Activated CD4-positive, CD25-positive, alpha-beta regulatory T cell treated with anti-CD3 and anti-CD28 coated beads, Interleukin-2, amount 50 U/mL, for 24 hours (primary cell): ENCODE measurements around the gene AEN.

ENCODE experiments used
- ATAC-seq, 2 donors: fragments of 150-1000 bp; cut with Tn5 transposase; one replicate each; pipeline ENCODE4 v1.10.0; 2021; ENCODE audit warnings: mild to moderate bottlenecking in 1 of 2, moderate library complexity in 1 of 2

The AEN gene, protein sequence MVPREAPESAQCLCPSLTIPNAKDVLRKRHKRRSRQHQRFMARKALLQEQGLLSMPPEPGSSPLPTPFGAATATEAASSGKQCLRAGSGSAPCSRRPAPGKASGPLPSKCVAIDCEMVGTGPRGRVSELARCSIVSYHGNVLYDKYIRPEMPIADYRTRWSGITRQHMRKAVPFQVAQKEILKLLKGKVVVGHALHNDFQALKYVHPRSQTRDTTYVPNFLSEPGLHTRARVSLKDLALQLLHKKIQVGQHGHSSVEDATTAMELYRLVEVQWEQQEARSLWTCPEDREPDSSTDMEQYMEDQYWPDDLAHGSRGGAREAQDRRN

GRCh38 chr15:88620995-88621772, at the start of gene AEN:
Gene AEN, plus strand, starts transcription at chr15:88621340. Its CDS starts 4,870 bp downstream, at chr15:88626210.
- ATAC-seq, result peak; percentile 87 to 90

DNA sequence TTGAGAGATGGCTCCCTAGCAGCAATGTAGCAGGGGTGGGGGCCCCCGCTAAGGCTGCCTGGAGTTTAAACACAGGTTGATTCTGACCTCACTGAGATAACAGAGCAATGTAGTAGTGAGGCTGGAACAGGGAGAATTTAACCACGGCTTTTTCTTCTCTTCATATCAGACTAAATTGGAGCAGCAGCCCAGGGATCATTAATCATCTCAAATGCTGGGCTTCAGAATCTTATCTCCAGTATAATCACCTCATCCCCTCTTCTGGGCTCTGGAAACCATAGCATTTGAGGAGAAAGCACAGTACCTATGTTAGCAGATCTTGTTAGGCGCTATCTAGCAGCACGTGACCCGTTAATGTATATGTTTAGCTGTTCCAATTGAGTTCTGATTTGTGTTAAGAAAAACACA, 49.3 kb upstream of the AEN start:
- no peak for ATAC-seq

DNA sequence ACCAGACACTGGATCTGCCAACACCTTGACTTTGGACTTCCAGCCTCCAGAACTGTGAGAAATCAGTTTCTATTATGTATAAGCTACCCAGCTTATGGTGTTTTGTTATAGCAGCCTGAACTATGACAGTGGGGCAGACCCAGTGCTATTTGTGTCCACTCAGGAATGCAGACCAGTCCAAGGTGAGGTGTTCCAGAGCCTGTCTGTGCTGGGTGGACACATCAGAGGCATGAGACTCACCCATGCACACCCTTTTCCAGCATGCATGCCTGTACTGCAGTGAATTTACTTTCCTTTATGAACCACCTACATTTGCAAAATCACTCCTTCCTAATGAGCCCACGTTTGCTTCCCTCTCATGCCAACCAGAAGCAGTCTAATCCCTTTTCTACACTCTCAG, 47.1 kb upstream of the AEN start:
- ATAC-seq, result no peak

GRCh38 chr15:88574655-88575054, 46.5 kb upstream of the AEN start:
- ATAC-seq, result no peak

GRCh38 chr15:88579322-88579721, 41.8 kb upstream of the AEN start:
- ATAC-seq, result no peak

GRCh38 chr15:88580532-88580931, 40.6 kb upstream of the AEN start:
- ATAC-seq, result no peak

DNA sequence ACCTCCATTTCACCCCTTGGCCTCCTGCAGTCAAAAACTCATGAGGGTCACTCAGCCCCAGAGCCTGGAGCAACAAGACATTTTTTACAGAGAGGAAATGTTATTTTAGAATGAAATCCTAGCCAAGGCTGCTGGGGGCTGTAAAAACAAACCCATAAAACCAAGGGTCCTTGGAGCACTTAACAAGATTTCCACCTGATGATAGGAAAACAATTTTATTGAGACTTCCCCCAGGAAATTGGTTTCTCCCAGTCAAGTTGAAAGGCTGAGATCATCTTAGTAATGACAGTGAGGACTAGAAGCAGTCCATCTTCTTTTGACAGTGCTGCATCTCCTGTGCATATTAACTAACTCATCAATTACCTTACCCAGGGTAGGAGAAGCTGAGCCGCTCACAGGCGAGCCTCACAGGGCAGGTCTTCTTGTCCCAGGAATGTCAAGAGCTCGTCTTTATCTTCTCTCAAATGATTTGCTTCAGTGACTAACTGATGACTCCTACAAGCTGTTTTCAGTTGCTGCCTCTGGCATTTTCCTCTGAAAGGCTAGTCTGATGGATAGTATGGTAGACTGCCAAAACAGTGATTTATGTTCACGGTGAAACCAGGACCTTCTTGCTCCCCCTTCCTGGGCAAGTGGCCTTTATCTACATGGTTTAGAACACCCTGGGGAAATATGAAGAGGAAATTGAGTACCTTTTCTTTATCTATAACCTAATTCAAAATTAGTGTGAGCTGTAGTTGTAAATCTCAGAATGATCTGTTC, 34.6 kb upstream of the AEN start:
- ATAC-seq, result no peak

GRCh38 chr15:88590759-88591158, 30.4 kb upstream of the AEN start:
- no peak for ATAC-seq

DNA sequence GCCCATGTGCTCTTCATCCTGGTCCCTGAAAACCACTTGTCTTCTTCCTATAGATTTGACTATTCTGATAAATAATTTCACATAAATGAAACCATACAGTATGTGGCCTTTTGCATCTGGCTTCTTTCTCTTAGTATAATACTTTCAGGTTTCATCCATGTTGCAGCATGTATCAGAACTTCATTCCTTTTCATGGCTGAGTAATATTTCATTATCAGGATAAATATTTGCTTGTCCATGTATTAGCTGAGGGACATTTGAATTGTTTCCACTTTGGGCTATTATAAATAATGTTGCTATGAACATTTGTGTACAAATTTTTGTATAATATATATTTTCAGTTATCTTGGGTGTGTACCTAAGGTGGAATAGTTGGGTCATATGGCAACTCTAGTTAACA, 29.8 kb upstream of the AEN start:
- ATAC-seq, result no peak

GRCh38 chr15:88603885-88604284, 17.3 kb upstream of the AEN start:
- ATAC-seq, result no peak

- no peak for ATAC-seq
Measured at GRCh38 chr15:88604381-88605188, 16.6 kb upstream of the AEN start.

- ATAC-seq, result peak in 1 of 2 donors; percentile 48
Measured at GRCh38 chr15:88605189-88606069, 15.7 kb upstream of the AEN start.

GRCh38 chr15:88606070-88606794, 14.9 kb upstream of the AEN start:
- ATAC-seq, result no peak

DNA sequence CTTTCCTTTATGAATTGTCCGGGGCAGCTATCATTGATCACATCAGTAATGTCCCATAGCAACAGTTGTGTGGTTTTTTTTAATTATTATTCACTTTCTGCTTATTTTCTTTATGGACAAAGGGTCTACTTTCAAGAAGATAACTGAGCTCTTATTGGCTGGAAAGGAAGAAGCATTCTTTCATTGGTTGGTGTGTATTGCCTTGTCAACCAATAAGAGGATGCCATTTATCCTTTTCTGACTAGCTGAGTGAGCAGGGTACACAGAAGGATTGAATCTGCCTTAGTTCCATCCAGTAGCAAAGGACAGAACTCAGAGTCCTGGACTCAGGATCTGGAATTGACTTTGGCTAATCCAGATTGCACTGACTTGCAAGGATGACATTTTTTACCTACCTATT, 13.2 kb upstream of the AEN start:
- ATAC-seq, result no peak

GRCh38 chr15:88608607-88609181, 12.4 kb upstream of the AEN start:
- ATAC-seq, result no peak

GRCh38 chr15:88609344-88610090, 11.6 kb upstream of the AEN start:
- no peak for ATAC-seq

DNA sequence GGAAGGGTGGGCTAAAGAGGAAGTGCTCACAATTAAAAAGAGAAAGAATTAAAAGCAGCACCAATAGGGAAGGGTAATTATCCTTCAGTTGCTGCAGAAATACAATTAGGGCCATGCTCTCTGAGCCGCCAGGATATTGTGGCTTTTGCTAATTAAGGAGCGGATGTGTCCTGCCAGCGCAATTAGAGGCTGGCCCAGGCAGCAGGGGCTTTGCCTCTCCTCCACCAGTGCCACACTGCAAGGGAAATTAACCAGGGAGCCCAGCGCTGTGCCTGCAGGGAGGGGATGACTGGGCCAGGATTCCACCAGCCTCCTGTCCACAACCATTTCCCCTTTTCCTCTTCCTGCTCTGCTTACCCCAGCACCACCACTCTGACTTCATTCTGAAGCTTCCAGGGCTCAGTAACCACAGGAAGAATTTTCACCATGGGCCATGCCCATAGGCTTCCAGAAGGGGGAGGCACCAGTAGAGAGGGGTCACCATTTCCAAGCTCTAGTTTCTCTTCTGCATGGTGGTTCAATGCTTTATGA, 10.4 kb upstream of the AEN start:
- ATAC-seq, result no peak

DNA sequence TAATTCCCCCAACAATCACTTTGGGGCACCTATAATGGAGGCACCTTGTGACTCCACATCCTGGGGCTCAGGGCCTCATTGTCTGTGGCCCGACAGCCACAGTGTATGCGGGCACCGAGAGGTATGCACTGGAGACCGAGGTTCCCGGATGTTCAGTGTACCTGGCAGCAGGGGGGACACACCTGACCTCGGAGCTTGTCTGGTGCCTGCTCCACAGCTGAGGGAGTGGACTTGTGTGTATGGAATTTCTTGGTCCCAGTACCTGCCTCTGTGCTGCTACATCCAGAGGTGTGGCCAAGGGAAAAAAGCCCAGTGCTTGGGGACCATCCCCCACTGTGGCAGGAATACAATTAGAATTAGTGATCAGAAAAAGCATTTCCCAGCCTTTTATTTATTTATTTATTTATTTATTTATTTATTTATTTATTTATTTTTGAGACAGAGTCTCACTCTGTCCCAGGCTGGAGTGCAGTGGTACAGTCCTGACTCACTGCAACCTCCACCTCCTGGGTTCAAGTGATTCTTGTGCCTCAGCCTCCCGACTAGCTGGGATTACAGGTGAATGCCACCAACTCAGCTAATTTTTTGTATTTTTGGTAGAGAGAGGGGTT, 8.8 kb upstream of the AEN start:
- ATAC-seq, result no peak
